Upper lobe of left lung (tissue), 4 donors: ENCODE results near the gene RINL.

Experiments
- CTCF ChIP-seq, 6 experiments: fragments of 450-650 bp in 4 of 6; fragments of 200-600 bp in 2 of 6; sonication (generic) in 2 of 6; IDR thresholded peaks; one replicate each; pipeline ENCODE4 v1.5.1; 2016 to 2019; ENCODE audit warnings: antibody characterized with exemption in 6 of 6
- POLR2A ChIP-seq, 4 donors: fragments of 450-650 bp; IDR thresholded peaks; one replicate each; pipeline ENCODE4 v1.5.1; 2016 to 2017; ENCODE audit warnings: antibody characterized with exemption in 4 of 4, mild to moderate bottlenecking in 2 of 4

GRCh38 chr19:38907227-38907626 lies 29.2 kb upstream of the RINL start:
- TF ChIP-seq POLR2A (IDR thresholded peaks at IDR 0.05) (no peak), CTCF (IDR thresholded peaks at IDR 0.05) (no peak)
